Natural killer cell (primary cell): ENCODE data around the gene RNH1. TPM values are rescaled to one million over a fixed set of nuclear protein-coding genes. Genes with fewer than 3 reads are reported as not detected.

Experiments used
- ATAC-seq, 3 donors: fragments of 150-1000 bp in 2 of 3; fragments of 200-7000 bp in 1 of 3; cut with Tn5 transposase; 1 replicate in 1 of 3; 2 replicates in 2 of 3; pipeline ENCODE4 v1.10.0; 2021; ENCODE audit warnings: mild to moderate bottlenecking in 2 of 3, moderate library complexity in 2 of 3
- DNase-seq, 2 donors: peaks; one replicate each; pipeline versions ENCODE4 v3.0.0 to v3.0.0-alpha.2; 2013 to 2021; ENCODE audit warnings: mixed read lengths in 1 of 2
- H3K27ac ChIP-seq: one replicate; pipeline ENCODE4 v1.5.1; 2013; ENCODE audit warnings: mild to moderate bottlenecking, low read length
- H3K27me3 ChIP-seq: one replicate; pipeline ENCODE4 v1.6.1; 2013; ENCODE audit warnings: low read length; ENCODE audit not compliant: control insufficient read depth, insufficient read depth
- H3K36me3 ChIP-seq: one replicate; pipeline ENCODE4 v1.6.1; 2013; ENCODE audit warnings: low read length; ENCODE audit not compliant: control insufficient read depth, insufficient read depth
- H3K4me1 ChIP-seq: one replicate; pipeline ENCODE4 v1.6.1; 2013; ENCODE audit warnings: low read length; ENCODE audit not compliant: control insufficient read depth, insufficient read depth
- H3K4me3 ChIP-seq: one replicate; pipeline ENCODE4 v1.5.1; 2013; ENCODE audit warnings: low read length
- H3K9me3 ChIP-seq: one replicate; pipeline ENCODE4 v1.6.1; 2013; ENCODE audit warnings: low read length; ENCODE audit not compliant: control insufficient read depth, insufficient read depth
- H3K27ac Mint-ChIP-seq, 2 donors: one replicate each; pipeline ENCODE4 v1.8.0; 2022; ENCODE audit warnings: mild to moderate bottlenecking in 2 of 2, mixed read lengths in 2 of 2, moderate library complexity in 1 of 2
- H3K27me3 Mint-ChIP-seq, 2 donors: one replicate each; pipeline ENCODE4 v1.8.0; 2022; ENCODE audit warnings: low read depth in 2 of 2, mixed read lengths in 2 of 2
- H3K36me3 Mint-ChIP-seq: one replicate; pipeline ENCODE4 v1.8.0; 2022; ENCODE audit warnings: mixed read lengths
- H3K4me1 Mint-ChIP-seq, 2 donors: one replicate each; pipeline ENCODE4 v1.8.0; 2022; ENCODE audit warnings: mixed read lengths in 2 of 2
- H3K4me3 Mint-ChIP-seq: one replicate; pipeline ENCODE4 v1.8.0; 2022; ENCODE audit warnings: mild to moderate bottlenecking, moderate library complexity, mixed read lengths
- H3K9me3 Mint-ChIP-seq, 2 donors: one replicate each; pipeline ENCODE4 v1.8.0; 2022; ENCODE audit warnings: mixed read lengths in 2 of 2
- CTCF ChIP-seq: fragments of 200-600 bp; IDR thresholded peaks from one replicate; pipeline ENCODE4 v1.8.0; 2022; ENCODE audit warnings: antibody characterized with exemption
- WGBS: methylation state at CpG from one replicate; pipeline ENCODE4 v1.1.7; 2013; ENCODE audit warnings: missing lambda C conversion rate; ENCODE audit not compliant: insufficient coverage; 5-methylcytosine and 5-hydroxymethylcytosine counted together
- intact Hi-C: fragments of 100-400 bp; cut with micrococcal nuclease; formaldehyde crosslinking; loops from one replicate; pipeline ENCODE4 v1.14.2; 2022
- total RNA-seq, 4 donors: library from RNA; stranded (reverse); fragments of 120-200 nt in 1 of 4; gene quantifications; one replicate each; pipeline versions ENCODE4 v1.2.3 to v1.2.4, GENCODE V29; 2013 to 2022

The RNH1 gene
- total RNA-seq, 3 donors from 2014 or later (not counting 1 experiment from before 2014, with no cell fraction given) = 113 to 120 (median 118) TPM

DNA sequence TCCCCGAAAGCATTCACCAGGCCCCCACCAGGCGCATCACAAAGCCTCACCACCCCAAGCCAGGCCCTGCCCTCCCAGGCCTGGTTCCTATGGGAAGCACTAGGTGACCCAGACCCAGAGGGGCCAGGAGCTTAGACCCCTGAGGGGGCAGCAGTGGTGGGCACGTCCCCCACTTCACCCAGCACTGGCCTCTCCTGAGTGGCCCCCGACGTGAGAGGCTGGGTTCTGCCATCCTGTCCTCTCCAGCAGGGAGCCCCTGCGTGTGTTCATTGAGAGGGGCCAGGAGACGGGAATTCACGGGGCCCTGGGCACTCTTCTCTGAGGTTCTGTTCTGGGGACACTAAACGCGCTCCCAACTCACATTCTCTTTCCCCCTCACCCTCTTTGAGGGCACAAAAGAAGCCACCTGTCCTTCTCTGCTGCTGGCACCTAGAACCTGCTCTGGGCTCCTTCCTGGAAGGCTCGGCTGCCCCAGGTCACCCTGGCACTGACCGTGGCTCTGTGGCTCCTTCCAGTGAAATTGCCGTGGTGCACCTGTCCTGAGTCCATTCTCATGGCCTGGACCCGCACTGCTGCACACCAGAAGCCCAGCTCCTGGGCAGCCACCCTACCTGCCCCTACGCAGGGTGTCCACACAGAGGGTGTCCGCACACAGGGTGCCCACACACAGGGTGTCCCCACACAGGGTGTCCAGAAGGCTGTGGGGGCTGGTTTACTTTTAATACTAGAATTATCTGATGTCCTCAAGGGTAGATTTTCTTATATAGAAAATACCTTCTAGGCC lies 44.7 kb downstream of the RNH1 start:
- Mint-ChIP-seq H3K4me3 (no peak overlapping the region), H3K4me1 (peaks cover 6 to 7% of the 10 kb centered on the region in 2 donors), H3K36me3 (no peaks in the 10 kb centered on the region), H3K9me3 (no peaks in the 10 kb centered on the region), H3K27ac (no peak overlapping the region), H3K27me3 (no peaks in the 10 kb centered on the region)
- intact Hi-C loops = no loop called here
- H3K27me3 ChIP-seq = no peaks in the 10 kb centered on the region
- H3K36me3 ChIP-seq = peaks cover 11% of the 10 kb centered on the region
- H3K4me1 ChIP-seq = peaks cover 7% of the 10 kb centered on the region
- H3K4me3 ChIP-seq = no peak overlapping the region
- H3K27ac ChIP-seq = no peak overlapping the region
- ATAC-seq (no peak), DNase-seq (no peak)
- no peak for TF ChIP-seq CTCF
- H3K9me3 ChIP-seq = no peaks in the 10 kb centered on the region
- whole genome bisulfite sequencing = 95% methylated on average over 16 of the region's 16 CpGs

DNA sequence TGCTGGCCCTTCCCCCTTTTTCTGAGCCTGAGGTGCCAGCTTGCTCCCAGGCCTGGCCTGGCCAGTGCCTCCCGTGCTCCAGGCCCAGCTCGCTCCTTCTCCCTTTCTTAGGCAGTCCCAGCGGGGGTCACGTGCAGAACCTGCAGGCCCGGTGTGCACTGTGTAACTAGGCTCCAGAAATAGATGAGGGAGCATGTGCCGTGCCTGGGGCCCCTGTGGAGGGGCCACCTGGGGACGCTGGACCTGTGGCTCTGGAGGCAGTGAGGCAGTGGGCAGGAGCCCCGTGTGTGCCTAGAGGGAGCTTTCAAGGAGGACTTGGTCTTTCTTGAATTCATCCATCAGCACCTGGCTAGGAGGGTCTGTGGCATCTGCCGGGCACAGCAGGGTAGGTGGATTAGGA lies 45.4 kb downstream of the RNH1 start:
- H3K36me3 Mint-ChIP-seq = no peaks in the 10 kb centered on the region
- no peaks in the 10 kb centered on the region for H3K27me3 Mint-ChIP-seq
- H3K9me3 Mint-ChIP-seq = no peaks in the 10 kb centered on the region
- peak overlapping the region; percentile 21 for H3K4me3 Mint-ChIP-seq
- Histone ChIP-seq H3K4me3 (no peak overlapping the region), H3K36me3 (peaks cover 11% of the 10 kb centered on the region), H3K27ac (no peak overlapping the region), H3K9me3 (no peaks in the 10 kb centered on the region), H3K4me1 (peaks cover 14% of the 10 kb centered on the region), H3K27me3 (no peaks in the 10 kb centered on the region)
- intact Hi-C loops = no loop called here
- H3K27ac Mint-ChIP-seq = no peak overlapping the region
- TF ChIP-seq CTCF = no peak
- peaks cover 13% of the 10 kb centered on the region in 2 donors for H3K4me1 Mint-ChIP-seq
- no peak for DNase-seq
- WGBS = 96% methylated on average over 9 of the region's 9 CpGs
- no peak for ATAC-seq

DNA sequence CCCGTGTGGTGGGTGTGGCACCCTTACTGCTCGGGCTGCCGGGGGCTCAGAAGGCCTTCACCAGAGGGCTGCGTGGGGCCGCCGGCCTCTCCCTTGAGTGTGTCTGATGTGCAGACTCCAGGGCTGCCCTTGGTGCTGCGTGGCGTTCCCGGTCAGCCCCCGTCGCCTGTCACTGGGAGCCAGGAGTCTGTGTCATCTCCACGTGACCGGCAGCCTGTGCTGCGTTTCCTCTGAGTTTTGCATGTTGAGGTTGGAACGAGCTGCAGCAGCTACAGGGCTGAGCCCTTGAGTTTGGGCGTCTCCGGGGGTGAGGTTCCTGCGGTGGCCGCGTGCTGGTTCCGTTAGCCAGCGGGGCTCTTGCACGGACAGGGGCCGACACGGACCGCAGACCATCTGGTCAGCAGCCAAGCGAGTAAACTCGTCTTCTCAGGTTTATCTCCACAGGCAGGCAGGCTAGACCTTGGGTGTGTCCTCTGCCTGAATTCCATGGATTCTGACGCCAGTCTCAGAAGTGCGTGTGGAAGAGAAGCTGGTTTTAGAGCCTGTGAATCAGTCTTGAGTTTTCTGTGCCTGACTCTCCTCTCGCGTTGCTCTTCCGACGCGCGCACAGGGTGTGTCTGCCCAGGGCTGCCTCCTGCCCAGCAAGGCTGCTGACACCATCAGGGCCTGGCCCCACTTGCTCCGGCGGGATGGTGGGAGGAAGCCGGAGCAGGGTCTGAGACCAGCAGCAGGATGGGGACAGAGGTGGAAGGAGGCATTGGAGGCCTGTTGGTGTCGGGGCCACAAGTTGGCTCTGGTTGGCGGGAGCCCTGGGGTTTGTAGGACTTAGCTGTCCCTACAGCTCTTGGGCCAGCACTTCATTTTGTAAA lies 46.5 kb downstream of the RNH1 start:
- Mint-ChIP-seq H3K9me3 (no peaks in the 10 kb centered on the region), H3K36me3 (no peaks in the 10 kb centered on the region), H3K4me3 (no peak overlapping the region), H3K27me3 (no peaks in the 10 kb centered on the region), H3K27ac (no peak overlapping the region), H3K4me1 (peaks cover 19 to 22% of the 10 kb centered on the region in 2 donors)
- Histone ChIP-seq H3K36me3 (peaks cover 11% of the 10 kb centered on the region), H3K27me3 (no peaks in the 10 kb centered on the region), H3K4me3 (no peak overlapping the region), H3K4me1 (peaks cover 24% of the 10 kb centered on the region), H3K9me3 (no peaks in the 10 kb centered on the region), H3K27ac (no peak overlapping the region)
- ATAC-seq = no peak
- TF ChIP-seq CTCF = no peak
- no peak for DNase-seq
- intact Hi-C loops = no loop called here
- 97% methylated on average over 41 of the region's 41 CpGs for WGBS
